ACHN (cell line): ENCODE measurements around the gene INPP1.
"Not testable (repeated sequence)": the region's sequence is repeated elsewhere in the genome, so short reads cannot be mapped to it uniquely, and the experiment has no call there.

Experiments
- DNase-seq: peaks from one replicate; pipeline ENCODE4 v3.0.0-alpha.2; 2015
- in situ Hi-C: cut with HindIII; loops from 2 replicates; pipeline ENCODE4 v1.10.0; 2017; ENCODE audit warnings: low sequenced_read_pairs, low pct_ligation_motif_present, low pct_unique_long_range_greater_than_20kb

Gene INPP1

GRCh38 chr2:190328573-190329147 is 14.7 kb upstream of the INPP1 start:
- in situ Hi-C loops, result no loop called here
- peak; percentile 41 for DNase-seq

GRCh38 chr2:190333395-190333794 is 10.0 kb upstream of the INPP1 start:
- DNase-seq, result no peak
- in situ Hi-C loops, result no loop called here

- no peak for DNase-seq
- in situ Hi-C loops, result no loop called here
These were observed 9.5 kb upstream of the INPP1 start for GRCh38 chr2:190333928-190334327.

- DNase-seq, result peak; percentile 27
- in situ Hi-C loops, result no loop called here
These were observed 8.7 kb upstream of the INPP1 start for GRCh38 chr2:190334479-190335224.

GRCh38 chr2:190335225-190335559 is 8.2 kb upstream of the INPP1 start:
- in situ Hi-C loops, result no loop called here
- no peak for DNase-seq

GRCh38 chr2:190335584-190335983 is 7.8 kb upstream of the INPP1 start:
- in situ Hi-C loops, DNase-seq: not testable (repeated sequence)

- in situ Hi-C loops, result no loop called here
These were observed 7.0 kb upstream of the INPP1 start for GRCh38 chr2:190336420-190336819.

GRCh38 chr2:190338453-190338852 is 4.9 kb upstream of the INPP1 start:
- DNase-seq, result no peak
- in situ Hi-C loops, result no loop called here

More at GRCh38 chr2:190336420-190336819, 7.0 kb upstream of the INPP1 start:
- DNase-seq, result no peak

- in situ Hi-C loops, result no loop called here
- DNase-seq, result no peak
These were observed 4.0 kb upstream of the INPP1 start for GRCh38 chr2:190339394-190339793.

- in situ Hi-C loops, result no loop called here
- DNase-seq, result peak; percentile 15
These were observed 3.0 kb upstream of the INPP1 start for GRCh38 chr2:190340369-190340768.

- in situ Hi-C loops, result no loop called here
- no peak for DNase-seq
These were observed 778 bp upstream of the INPP1 start for GRCh38 chr2:190342611-190343010.

- in situ Hi-C loops, result no loop called here
- no peak for DNase-seq
These were observed 277 bp upstream of the INPP1 start for GRCh38 chr2:190343089-190343535.

- peak; percentile 37 for DNase-seq
- in situ Hi-C loops, result no loop called here
These were observed 963 bp downstream of the INPP1 start for GRCh38 chr2:190344276-190344827.

GRCh38 chr2:190350371-190350770 is 7.0 kb downstream of the INPP1 start:
- in situ Hi-C loops, result no loop called here
- no peak for DNase-seq

- DNase-seq, result no peak
- in situ Hi-C loops, result no loop called here
These were observed 8.6 kb downstream of the INPP1 start for GRCh38 chr2:190351955-190352354.

- in situ Hi-C loops, result no loop called here
- DNase-seq, result no peak
These were observed 9.5 kb downstream of the INPP1 start for GRCh38 chr2:190352668-190353536.

GRCh38 chr2:190353537-190353899 is 10.1 kb downstream of the INPP1 start:
- no peak for DNase-seq

GRCh38 chr2:190354003-190354690 is 10.8 kb downstream of the INPP1 start:
- no peak for DNase-seq
- in situ Hi-C loops, result no loop called here

More at GRCh38 chr2:190353537-190353899, 10.1 kb downstream of the INPP1 start:
- in situ Hi-C loops, result no loop called here
